GM19240 (cell line): ENCODE data around the gene PCDHB7.
"Not testable (repeated sequence)": the region's sequence is repeated elsewhere in the genome, so short reads cannot be mapped to it uniquely, and the experiment has no call there.

ENCODE experiments used
- DNase-seq: peaks from one replicate; pipeline ENCODE4 v3.0.0; 2011; ENCODE audit warnings: low spot score; ENCODE audit not compliant: insufficient read length

Gene PCDHB7

GRCh38 chr5:141179876-141180275, 7.4 kb downstream of the PCDHB7 start:
- DNase-seq, result not testable (repeated sequence)

- no peak for DNase-seq
Observed at GRCh38 chr5:141180313-141180712, 7.9 kb downstream of the PCDHB7 start.

GRCh38 chr5:141182248-141182647, 9.8 kb downstream of the PCDHB7 start, which contains the start of gene PCDHB16:
PCDHB16 (plus strand) TSS chr5:141182387; CDS start chr5:141182560, 173 bp downstream.
- DNase-seq, result no peak

GRCh38 chr5:141184117-141184855, 11.8 kb downstream of the PCDHB7 start:
- DNase-seq, result not testable (repeated sequence)

- no peak for DNase-seq
Observed at GRCh38 chr5:141186897-141187512, 14.6 kb downstream of the PCDHB7 start, which contains the start of gene PCDHB9. PCDHB9 (plus strand) TSS chr5:141187161; CDS start chr5:141187319, 158 bp downstream.

- DNase-seq, result not testable (repeated sequence)
Observed at GRCh38 chr5:141188682-141189081, 16.2 kb downstream of the PCDHB7 start.

GRCh38 chr5:141189131-141189530, 16.7 kb downstream of the PCDHB7 start:
- not testable (repeated sequence) for DNase-seq

GRCh38 chr5:141192110-141192725, 19.8 kb downstream of the PCDHB7 start, which contains the start of gene PCDHB10:
PCDHB10 (plus strand) TSS chr5:141192353; CDS start chr5:141192553, 200 bp downstream.
- DNase-seq, result no peak

GRCh38 chr5:141194332-141194731, 21.9 kb downstream of the PCDHB7 start:
- not testable (repeated sequence) for DNase-seq

- no peak for DNase-seq
Observed at GRCh38 chr5:141196363-141196762, 23.9 kb downstream of the PCDHB7 start.

GRCh38 chr5:141199359-141200235, 27.2 kb downstream of the PCDHB7 start, which contains the start of gene PCDHB11:
PCDHB11 (plus strand) TSS chr5:141199627; CDS start chr5:141199775, 148 bp downstream.
- DNase-seq, result no peak

- DNase-seq, result not testable (repeated sequence)
Observed at GRCh38 chr5:141201126-141201525, 28.7 kb downstream of the PCDHB7 start.

GRCh38 chr5:141201646-141202045, 29.2 kb downstream of the PCDHB7 start:
- not testable (repeated sequence) for DNase-seq

- no peak for DNase-seq
Observed at GRCh38 chr5:141208478-141208877, 36.0 kb downstream of the PCDHB7 start, which contains the start of gene PCDHB12. PCDHB12 (plus strand) TSS chr5:141208719; CDS start chr5:141208908, 189 bp downstream.

GRCh38 chr5:141210281-141210680, 37.8 kb downstream of the PCDHB7 start:
- not testable (repeated sequence) for DNase-seq

GRCh38 chr5:141210849-141211248, 38.4 kb downstream of the PCDHB7 start:
- not testable (repeated sequence) for DNase-seq

GRCh38 chr5:141213656-141214339, 41.4 kb downstream of the PCDHB7 start, which contains the start of gene PCDHB13:
PCDHB13 (plus strand) TSS chr5:141213919; CDS start chr5:141214124, 205 bp downstream.
- DNase-seq, result not testable (repeated sequence)

GRCh38 chr5:141214583-141214982, 42.1 kb downstream of the PCDHB7 start:
- not testable (repeated sequence) for DNase-seq

GRCh38 chr5:141215504-141215903, 43.1 kb downstream of the PCDHB7 start:
- not testable (repeated sequence) for DNase-seq

- DNase-seq, result not testable (repeated sequence)
Observed at GRCh38 chr5:141216035-141216434, 43.6 kb downstream of the PCDHB7 start.
